Measurements from ENCODE around the gene ASIC3.

Gene ASIC3

GRCh38 chr7:151087245-151088018, 39.1 kb downstream of the ASIC3 start:
- TF ChIP-seq, protein P1, sequence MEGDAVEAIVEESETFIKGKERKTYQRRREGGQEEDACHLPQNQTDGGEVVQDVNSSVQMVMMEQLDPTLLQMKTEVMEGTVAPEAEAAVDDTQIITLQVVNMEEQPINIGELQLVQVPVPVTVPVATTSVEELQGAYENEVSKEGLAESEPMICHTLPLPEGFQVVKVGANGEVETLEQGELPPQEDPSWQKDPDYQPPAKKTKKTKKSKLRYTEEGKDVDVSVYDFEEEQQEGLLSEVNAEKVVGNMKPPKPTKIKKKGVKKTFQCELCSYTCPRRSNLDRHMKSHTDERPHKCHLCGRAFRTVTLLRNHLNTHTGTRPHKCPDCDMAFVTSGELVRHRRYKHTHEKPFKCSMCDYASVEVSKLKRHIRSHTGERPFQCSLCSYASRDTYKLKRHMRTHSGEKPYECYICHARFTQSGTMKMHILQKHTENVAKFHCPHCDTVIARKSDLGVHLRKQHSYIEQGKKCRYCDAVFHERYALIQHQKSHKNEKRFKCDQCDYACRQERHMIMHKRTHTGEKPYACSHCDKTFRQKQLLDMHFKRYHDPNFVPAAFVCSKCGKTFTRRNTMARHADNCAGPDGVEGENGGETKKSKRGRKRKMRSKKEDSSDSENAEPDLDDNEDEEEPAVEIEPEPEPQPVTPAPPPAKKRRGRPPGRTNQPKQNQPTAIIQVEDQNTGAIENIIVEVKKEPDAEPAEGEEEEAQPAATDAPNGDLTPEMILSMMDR (IDR thresholded peaks at IDR 0.05; ENCODE audit: control insufficient read depth, extremely low read depth, insufficient read depth) = peak; percentile 52
- DNase-seq (ENCODE audit: low read depth) = no peak
- peak overlapping the region; percentile 93 for H3K4me3 ChIP-seq (ENCODE audit: low read depth, low read length)

- H3K4me3 ChIP-seq (ENCODE audit: low read depth, low read length) = peak overlapping the region; percentile 93
- TF ChIP-seq, protein P1 (IDR thresholded peaks at IDR 0.05; ENCODE audit: control insufficient read depth, extremely low read depth, insufficient read depth) = no peak
- no peak for DNase-seq (ENCODE audit: low read depth)
Observed at GRCh38 chr7:151088019-151088855, 39.9 kb downstream of the ASIC3 start.

DNA sequence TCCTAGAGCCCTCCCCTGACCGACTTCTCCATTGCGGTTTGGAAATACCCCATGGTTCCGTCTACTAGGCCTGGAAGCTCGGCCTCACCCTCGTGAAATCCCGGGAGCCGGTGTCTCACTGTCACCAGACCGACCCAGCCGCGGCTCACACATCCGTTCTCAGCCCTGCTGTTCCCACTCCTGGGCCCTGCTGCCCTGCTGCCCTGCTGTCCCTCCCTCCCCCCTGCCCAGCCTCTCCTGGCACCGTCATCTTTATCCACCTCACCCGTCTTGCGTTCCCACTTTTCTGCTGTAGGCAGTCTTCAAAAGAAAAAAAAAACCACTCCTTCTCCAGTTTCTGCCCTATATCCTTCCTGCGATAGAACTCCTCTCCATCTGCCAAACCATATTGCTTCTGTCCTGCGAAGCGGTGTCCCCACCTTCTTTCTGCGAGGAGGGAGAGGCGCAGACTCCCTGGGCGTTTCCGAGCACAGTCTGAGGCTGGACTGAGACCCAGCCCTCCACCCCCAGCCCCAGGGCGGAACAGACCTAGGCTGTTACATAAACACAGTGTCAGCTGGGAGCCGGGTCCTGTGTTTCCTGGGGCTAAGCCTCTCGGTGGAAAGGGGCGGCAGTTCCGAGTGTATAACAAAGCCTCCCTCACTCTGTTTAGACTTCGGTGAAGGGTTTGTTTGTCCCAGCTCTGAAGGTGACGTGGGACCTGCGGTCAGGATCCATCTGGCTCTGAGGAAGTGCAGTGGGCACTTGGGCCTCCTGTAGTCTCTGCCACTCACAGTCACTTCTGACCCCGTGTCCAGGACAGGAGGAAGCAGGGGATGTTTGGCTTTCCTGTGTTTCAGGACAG, 40.7 kb downstream of the ASIC3 start:
- peak overlapping the region; percentile 93 for H3K4me3 ChIP-seq (ENCODE audit: low read depth, low read length)
- TF ChIP-seq, protein P1 (IDR thresholded peaks at IDR 0.05; ENCODE audit: control insufficient read depth, extremely low read depth, insufficient read depth) = no peak
- no peak for DNase-seq (ENCODE audit: low read depth)

GRCh38 chr7:151089893-151090730, 41.8 kb downstream of the ASIC3 start:
- DNase-seq (ENCODE audit: low read depth) = no peak
- TF ChIP-seq, protein P1 (IDR thresholded peaks at IDR 0.05; ENCODE audit: control insufficient read depth, extremely low read depth, insufficient read depth) = no peak
- peak overlapping the region; percentile 93; the same call in 1 of the 2 replicates for H3K4me3 ChIP-seq (ENCODE audit: low read depth, low read length)

DNA sequence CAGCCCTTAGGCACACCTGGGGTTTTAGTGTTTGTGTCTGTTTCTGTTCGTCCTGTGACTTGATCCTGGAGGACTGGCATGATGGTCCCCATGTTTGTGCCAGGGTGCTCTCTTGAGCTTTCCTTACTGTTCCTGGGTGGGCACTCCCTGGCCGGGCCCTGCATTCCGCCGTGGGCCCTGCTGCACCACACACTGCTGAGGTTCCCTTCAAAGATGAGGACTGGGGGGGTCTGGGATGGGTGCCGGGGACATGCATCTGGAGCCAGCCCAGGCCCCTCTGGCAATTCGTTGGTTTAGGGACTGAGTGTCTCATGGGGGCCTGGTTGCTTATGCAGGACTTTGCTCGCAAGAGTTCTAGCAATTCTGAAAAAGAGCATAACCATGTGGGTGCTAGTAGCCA, 42.7 kb downstream of the ASIC3 start:
- DNase-seq (ENCODE audit: low read depth) = no peak

More for the DNA sequence above, 42.7 kb downstream of the ASIC3 start:
- H3K4me3 ChIP-seq (ENCODE audit: low read depth, low read length) = no peak overlapping the region
- TF ChIP-seq, protein P1 (IDR thresholded peaks at IDR 0.05; ENCODE audit: control insufficient read depth, extremely low read depth, insufficient read depth) = no peak
